ENCODE data around the gene CBX4.

The CBX4 gene

DNA sequence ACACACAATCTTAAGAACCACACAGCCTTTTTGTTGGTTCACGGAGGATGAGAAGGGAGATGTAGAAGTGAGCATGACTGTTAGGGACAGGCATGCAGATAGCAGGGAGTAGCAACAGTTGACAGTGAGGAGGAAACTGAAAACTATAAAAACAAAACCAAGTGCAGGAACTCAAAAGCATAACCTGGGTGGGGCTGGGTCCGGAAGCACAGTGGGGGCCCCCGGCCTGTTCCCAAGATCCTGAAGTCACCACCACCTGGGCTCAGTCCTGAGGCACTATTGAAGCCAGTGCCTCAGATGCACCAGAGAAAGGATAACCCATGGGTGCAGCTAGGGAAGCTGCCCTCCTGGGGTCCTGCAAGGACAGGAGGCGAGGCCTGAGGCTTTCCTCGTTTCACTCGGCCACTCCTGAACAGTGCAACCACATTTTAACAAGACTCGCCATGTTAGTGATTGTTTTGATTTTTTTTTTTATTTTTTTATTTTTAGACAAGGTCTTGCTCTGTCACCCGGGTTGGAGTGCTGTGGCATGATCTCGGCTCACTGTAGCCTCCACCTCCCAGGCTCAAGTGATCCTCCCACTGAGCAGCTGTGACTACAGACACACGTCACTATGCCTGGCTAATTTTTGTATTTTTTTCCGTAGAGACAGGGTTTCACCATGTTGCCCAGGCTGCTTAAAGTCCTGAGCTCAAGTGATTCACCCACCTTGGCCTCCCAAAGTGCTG lies 27.7 kb upstream of the CBX4 start:
- no peak overlapping the region for H3K4me3 ChIP-seq (ENCODE audit: low read depth, low read length)
- POLR2A ChIA-PET, result no interaction called here

DNA sequence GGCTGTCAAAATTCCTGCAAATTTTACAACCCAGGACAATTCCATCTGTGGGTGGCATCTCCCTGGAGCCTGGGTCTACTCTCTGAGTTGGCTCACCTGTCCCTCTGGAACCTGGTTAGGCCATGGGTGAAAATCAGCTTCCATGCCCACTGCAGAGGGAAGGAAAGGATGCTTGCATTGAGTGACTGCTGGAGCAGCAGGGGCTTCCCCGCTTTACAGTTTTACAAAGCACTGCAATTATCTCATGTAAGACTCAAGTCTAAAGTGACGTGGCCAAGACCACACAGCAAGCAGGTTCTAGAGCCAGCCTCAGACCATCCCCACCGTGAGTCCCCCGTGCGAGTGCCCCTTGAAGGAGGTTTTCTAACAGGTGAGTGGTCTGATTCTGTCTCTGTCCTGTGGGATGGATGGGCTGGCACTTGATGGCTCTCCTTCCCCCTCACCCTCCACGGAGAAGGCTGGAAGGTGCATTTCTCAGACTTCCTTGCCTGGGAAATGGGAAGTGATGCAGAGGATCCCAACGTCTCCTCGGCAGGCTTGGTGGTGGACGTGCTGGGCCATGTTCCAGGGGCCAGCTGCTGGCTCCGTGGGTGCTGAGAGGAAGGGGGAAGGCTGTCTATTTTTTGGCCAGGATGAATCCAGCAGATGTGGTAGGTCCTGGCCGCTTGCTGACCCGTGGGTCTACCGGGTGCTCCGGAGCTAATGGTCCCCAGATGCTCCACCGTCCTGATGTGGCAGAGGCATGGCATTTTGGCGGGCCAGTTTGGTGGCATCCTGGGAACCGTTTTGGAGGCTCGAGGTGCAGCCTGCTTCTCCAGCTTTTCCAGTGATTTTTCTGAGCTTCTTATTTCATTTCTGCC lies 26.3 kb upstream of the CBX4 start:
- CTCF ChIA-PET, result interaction anchor here (1.3 to 1.6 kb wide), 2 partner anchors 8 to 21 kb away, joined by 4 read pairs; no protein-coding TSS in a partner anchor

More for the DNA sequence above, 27.7 kb upstream of the CBX4 start:
- CTCF ChIA-PET, result interaction anchor here (1.5 kb wide), 1 partner anchor 12 kb away, joined by 3 read pairs; no protein-coding TSS in a partner anchor
- TF ChIP-seq CTCF (IDR thresholded peaks at IDR 0.05; ENCODE audit: insufficient read depth, low read length, missing control alignments), result no peak
- no peak for DNase-seq (ENCODE audit: low read depth, low spot score)

GRCh38 chr17:79864617-79865250 lies 25.5 kb upstream of the CBX4 start:
- no peak for TF ChIP-seq CTCF (IDR thresholded peaks at IDR 0.05; ENCODE audit: insufficient read depth, low read length, missing control alignments)
- ChIA-PET CTCF (interaction anchor here (1.3 to 1.6 kb wide), 2 partner anchors 9 to 21 kb away, joined by 4 read pairs; no protein-coding TSS in a partner anchor), POLR2A (interaction anchor here (0.7 kb wide), 1 partner anchor 14 kb away, joined by 4 read pairs; no protein-coding TSS in a partner anchor)
- no peak overlapping the region for H3K4me3 ChIP-seq (ENCODE audit: low read depth, low read length)
- no peak for DNase-seq (ENCODE audit: low read depth, low spot score)

More for the DNA sequence above, 26.3 kb upstream of the CBX4 start:
- DNase-seq (ENCODE audit: low read depth, low spot score), result no peak
- POLR2A ChIA-PET, result no interaction called here
- TF ChIP-seq CTCF (IDR thresholded peaks at IDR 0.05; ENCODE audit: insufficient read depth, low read length, missing control alignments), result no peak
- H3K4me3 ChIP-seq (ENCODE audit: low read depth, low read length), result no peak overlapping the region

DNA sequence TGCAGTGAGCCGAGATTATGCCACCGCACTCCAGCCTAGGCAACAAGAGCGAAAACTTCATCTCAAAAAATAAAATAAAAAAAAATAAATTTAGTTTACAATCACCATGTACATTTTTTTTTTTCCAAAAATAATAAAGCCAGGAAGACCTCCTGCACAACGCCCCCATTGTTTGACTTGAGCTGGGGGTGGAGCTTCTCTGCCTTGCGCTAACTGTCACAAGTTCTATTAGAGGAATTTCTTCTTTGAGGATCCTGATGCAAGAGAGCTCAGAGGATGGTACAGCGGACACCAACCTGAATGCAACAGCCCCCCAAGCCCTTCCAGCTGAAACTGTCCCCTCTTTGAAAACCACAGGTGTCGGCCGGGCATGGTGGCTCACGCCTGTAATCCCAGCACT lies 24.9 kb upstream of the CBX4 start:
- no peak for DNase-seq (ENCODE audit: low read depth, low spot score)
- no peak for TF ChIP-seq CTCF (IDR thresholded peaks at IDR 0.05; ENCODE audit: insufficient read depth, low read length, missing control alignments)
- no peak overlapping the region for H3K4me3 ChIP-seq (ENCODE audit: low read depth, low read length)
- ChIA-PET CTCF (interaction anchor here (1.6 kb wide), 1 partner anchor 9 kb away, joined by 4 read pairs; no protein-coding TSS in a partner anchor), POLR2A (interaction anchor here (0.7 kb wide), 1 partner anchor 13 kb away, joined by 4 read pairs; no protein-coding TSS in a partner anchor)

GRCh38 chr17:79862771-79863440 lies 23.7 kb upstream of the CBX4 start:
- ChIA-PET POLR2A (no interaction called here), CTCF (no interaction called here)
- DNase-seq (ENCODE audit: low read depth, low spot score), result no peak
- no peak for TF ChIP-seq CTCF (IDR thresholded peaks at IDR 0.05; ENCODE audit: insufficient read depth, low read length, missing control alignments)
- H3K4me3 ChIP-seq (ENCODE audit: low read depth, low read length), result no peak overlapping the region

Data from AG04449 (cell line).